ENCODE results near the gene SDF4.

- TF ChIP-seq MXI1 (IDR thresholded peaks at IDR 0.05; ENCODE audit: borderline replicate concordance, low read depth, low read length), result no peak
- no peak for TF ChIP-seq ELK1 (IDR thresholded peaks at IDR 0.05; ENCODE audit: borderline replicate concordance, low read depth, low read length)
- TF ChIP-seq CTCF (conservative IDR thresholded peaks at IDR 0.05; ENCODE audit: low read depth, low read length), result no peak
- no peak for TF ChIP-seq POLR2A (IDR thresholded peaks at IDR 0.05; ENCODE audit: low read depth, low read length)
- TF ChIP-seq RAD21 (IDR thresholded peaks at IDR 0.05; ENCODE audit: low read length), result no peak
- no peak for TF ChIP-seq CEBPB (IDR thresholded peaks at IDR 0.05; ENCODE audit: low read depth, low read length)
- no peak for TF ChIP-seq CHD1 (IDR thresholded peaks at IDR 0.05; ENCODE audit: low read depth, low read length)
- no peak for TF ChIP-seq BHLHE40 (IDR thresholded peaks at IDR 0.05; ENCODE audit: low read depth, low read length)
- no peak for TF ChIP-seq MAFK (IDR thresholded peaks at IDR 0.05; ENCODE audit: low read depth, low read length)
- no peak for TF ChIP-seq USF2 (IDR thresholded peaks at IDR 0.05; ENCODE audit: low read depth, low read length)
- no peak for TF ChIP-seq SMC3 (IDR thresholded peaks at IDR 0.05; ENCODE audit: low read depth, low read length)
- no peak for TF ChIP-seq MAZ (IDR thresholded peaks at IDR 0.05; ENCODE audit: borderline replicate concordance, low read depth, low read length)
Measured at GRCh38 chr1:1206966-1207531, 24.8 kb downstream of the SDF4 start.

Data from IMR-90 (cell line).